Activated naive CD4-positive, alpha-beta T cell treated with anti-CD3 and anti-CD28 coated beads, Interleukin-2, amount 10 ng/mL, durations not matched to agents 7 days and 5 days (primary cell): ENCODE data around the gene ATP1B2.
A peak's percentile ranks its signal among the peaks of the same experiment; 100 is the strongest.
"Not testable (repeated sequence)": the region's sequence is repeated elsewhere in the genome, so short reads cannot be mapped to it uniquely, and the experiment has no call there.

Source experiments
- CTCF ChIA-PET: fragments of 350-600 bp; sonication (Branson Sonifier 250); formaldehyde crosslinking; loops from one replicate; lab custom pipeline; 2021; ENCODE audit warnings: antibody characterized with exemption; lab: Charles Lee
- DNase-seq: peaks from one replicate; pipeline ENCODE4 v3.0.0-alpha.2; 2020
- H3K27ac Mint-ChIP-seq: one replicate; pipeline ENCODE4 v1.8.0; 2021; ENCODE audit warnings: mild to moderate bottlenecking, moderate library complexity, mixed read lengths
- H3K27me3 Mint-ChIP-seq: one replicate; pipeline ENCODE4 v1.8.0; 2021; ENCODE audit warnings: mild to moderate bottlenecking, mixed read lengths
- H3K36me3 Mint-ChIP-seq: one replicate; pipeline ENCODE4 v1.8.0; 2021; ENCODE audit warnings: mixed read lengths
- H3K4me1 Mint-ChIP-seq: one replicate; pipeline ENCODE4 v1.8.0; 2021; ENCODE audit warnings: mixed read lengths
- H3K4me3 Mint-ChIP-seq: one replicate; pipeline ENCODE4 v1.8.0; 2021; ENCODE audit warnings: mild to moderate bottlenecking, moderate library complexity, mixed read lengths
- H3K9me3 Mint-ChIP-seq: one replicate; pipeline ENCODE4 v1.8.0; 2021; ENCODE audit warnings: mixed read lengths

ATP1B2 gene

GRCh38 chr17:7626956-7627249, 23.8 kb upstream of the ATP1B2 start:
- no peak for DNase-seq
- CTCF ChIA-PET, result interaction anchor here (1.7 to 2.3 kb wide), 2 partner anchors 11 to 61 kb away, joined by 8 to 19 read pairs; partner anchors contain the start of genes TP53 and WRAP53
- Mint-ChIP-seq H3K27ac (peak overlapping the region; percentile 52), H3K36me3 (peaks cover 4% of the 10 kb centered on the region), H3K9me3 (no peaks in the 10 kb centered on the region), H3K27me3 (peaks cover 11% of the 10 kb centered on the region), H3K4me1 (peaks cover 17% of the 10 kb centered on the region), H3K4me3 (peak overlapping the region; percentile 91)

DNA sequence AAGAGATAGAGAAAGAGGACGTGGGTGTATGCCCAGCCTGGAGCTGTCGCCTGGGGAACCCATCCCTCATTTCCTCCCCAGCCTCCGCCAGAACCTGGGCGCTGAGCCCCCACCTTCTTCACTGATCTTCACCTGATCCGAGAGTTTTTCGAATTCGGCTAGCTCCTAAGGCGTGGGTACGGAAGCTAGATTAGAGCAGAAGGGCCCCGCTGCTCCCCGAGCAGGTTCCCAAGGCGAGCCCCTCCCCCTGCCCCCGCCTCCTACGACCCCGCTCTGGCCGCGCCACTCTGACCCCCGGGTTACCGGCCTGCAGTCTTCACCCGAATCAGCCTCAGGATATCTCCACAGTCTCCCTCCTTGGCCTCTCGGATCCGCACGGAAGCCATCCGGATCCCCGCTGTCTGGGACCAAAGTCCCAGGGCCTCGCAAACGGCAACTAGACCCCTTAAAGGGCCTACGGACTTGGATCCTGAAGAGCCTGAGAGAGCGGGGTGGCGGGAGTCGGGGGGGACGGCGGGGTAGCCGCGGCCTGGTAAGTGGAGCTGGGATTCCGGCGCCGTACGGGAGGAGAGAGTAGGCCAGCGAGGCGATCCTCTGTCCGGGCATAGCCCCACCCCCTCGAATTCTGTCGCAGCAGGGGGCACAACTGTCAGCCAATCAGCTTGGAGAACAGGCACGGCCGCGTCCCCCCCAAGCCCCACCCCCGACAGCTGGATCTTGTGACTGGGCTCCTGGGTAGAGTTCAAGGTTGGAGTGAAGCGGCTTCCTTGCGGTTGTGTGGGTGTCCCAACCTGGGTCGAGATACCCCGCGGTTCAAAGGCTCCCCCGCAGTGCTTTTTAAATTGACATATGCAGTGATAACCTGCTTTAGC, 23.2 kb upstream of the ATP1B2 start, which contains the start of gene SAT2:
TSS of gene SAT2 (minus strand) at position 572 of the 872 bp plus-strand sequence. CDS start at position 386, 186 bp downstream.
- peaks cover 4% of the 10 kb centered on the region for H3K36me3 Mint-ChIP-seq
- H3K9me3 Mint-ChIP-seq, result no peaks in the 10 kb centered on the region
- H3K27ac Mint-ChIP-seq, result peak within 1 kb of the TSS; percentile 71
- H3K4me3 Mint-ChIP-seq, result peak within 1 kb of the TSS; percentile 91
- DNase-seq, result peak; percentile 93
- peaks cover 7% of the 10 kb centered on the region for H3K27me3 Mint-ChIP-seq
- CTCF ChIA-PET, result interaction anchor here (1.0 to 2.3 kb wide), 3 partner anchors 12 to 61 kb away, joined by 3 to 19 read pairs (median 8); partner anchors contain the start of genes TP53 and WRAP53
- H3K4me1 Mint-ChIP-seq, result peaks cover 20% of the 10 kb centered on the region

DNA sequence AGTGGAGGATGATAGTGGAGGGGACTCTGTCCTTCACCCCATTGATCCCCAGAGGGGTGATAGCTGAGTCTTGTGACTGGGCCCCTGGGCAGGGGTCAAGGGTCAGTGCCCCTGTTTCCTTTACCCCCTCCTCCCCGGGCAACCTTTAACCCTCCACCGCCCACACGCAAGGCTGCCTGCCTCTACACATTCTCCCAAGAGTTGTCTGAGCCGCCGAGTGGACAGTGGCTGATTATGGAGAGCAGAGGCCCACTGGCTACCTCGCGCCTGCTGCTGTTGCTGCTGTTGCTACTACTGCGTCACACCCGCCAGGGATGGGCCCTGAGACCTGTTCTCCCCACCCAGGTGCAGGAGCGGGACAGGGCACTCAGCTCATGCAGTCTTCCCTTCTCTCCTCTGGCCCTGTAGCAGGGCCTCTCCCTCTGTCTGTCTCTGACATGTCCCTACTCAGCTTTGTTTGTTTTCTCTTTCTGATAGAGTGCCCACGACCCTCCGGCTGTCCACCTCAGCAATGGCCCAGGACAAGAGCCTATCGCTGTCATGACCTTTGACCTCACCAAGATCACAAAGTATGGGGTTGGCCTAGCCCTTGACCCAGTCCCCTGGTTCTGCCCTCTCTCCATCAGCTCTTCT, 20.7 kb upstream of the ATP1B2 start, which contains the start of gene SHBG:
TSS of gene SHBG (plus strand) at position 197 of the 633 bp plus-strand sequence. CDS start at position 235, 38 bp downstream.
- no peak for DNase-seq
- peaks cover 13% of the 10 kb centered on the region for H3K27me3 Mint-ChIP-seq
- no peak within 1 kb of the TSS for H3K4me3 Mint-ChIP-seq
- no peaks in the 10 kb centered on the region for H3K9me3 Mint-ChIP-seq
- peaks cover 4% of the 10 kb centered on the region for H3K36me3 Mint-ChIP-seq
- H3K4me1 Mint-ChIP-seq, result peaks cover 20% of the 10 kb centered on the region
- H3K27ac Mint-ChIP-seq, result no peak within 1 kb of the TSS
- CTCF ChIA-PET, result interaction anchor here (0.7 to 4.5 kb wide), 4 partner anchors 12 to 332 kb away, joined by 3 to 21 read pairs (median 13); partner anchors contain the start of genes FXR2, TP53 and WRAP53

GRCh38 chr17:7631398-7632380, 19.0 kb upstream of the ATP1B2 start:
- Mint-ChIP-seq H3K9me3 (no peaks in the 10 kb centered on the region), H3K4me1 (peaks cover 14% of the 10 kb centered on the region), H3K36me3 (no peaks in the 10 kb centered on the region), H3K27me3 (peaks cover 24% of the 10 kb centered on the region), H3K4me3 (no peak overlapping the region), H3K27ac (peak overlapping the region; percentile 55)
- no peak for DNase-seq
- CTCF ChIA-PET, result interaction anchor here (0.6 to 4.5 kb wide), 12 partner anchors 10 to 195 kb away, joined by 3 to 60 read pairs (median 7); partner anchors contain the start of genes DNAH2, FXR2, TP53 and WRAP53

DNA sequence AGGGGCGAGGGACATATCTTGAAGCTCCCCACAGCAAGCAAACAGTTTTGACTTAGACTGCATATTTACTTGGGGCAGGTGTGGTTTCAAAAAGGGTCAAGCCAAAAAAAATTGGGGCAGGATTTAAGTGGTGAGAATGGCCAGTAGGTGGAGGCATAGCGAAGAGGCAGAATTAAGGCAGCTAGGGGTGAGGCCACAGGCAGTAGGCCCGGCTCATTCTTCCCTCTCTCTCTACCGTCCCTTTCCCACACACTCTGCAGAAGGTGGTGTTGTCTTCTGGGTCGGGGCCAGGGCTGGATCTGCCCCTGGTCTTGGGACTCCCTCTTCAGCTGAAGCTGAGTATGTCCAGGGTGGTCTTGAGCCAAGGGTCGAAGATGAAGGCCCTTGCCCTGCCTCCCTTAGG, 18.2 kb upstream of the ATP1B2 start:
- DNase-seq, result peak; percentile 58

DNA sequence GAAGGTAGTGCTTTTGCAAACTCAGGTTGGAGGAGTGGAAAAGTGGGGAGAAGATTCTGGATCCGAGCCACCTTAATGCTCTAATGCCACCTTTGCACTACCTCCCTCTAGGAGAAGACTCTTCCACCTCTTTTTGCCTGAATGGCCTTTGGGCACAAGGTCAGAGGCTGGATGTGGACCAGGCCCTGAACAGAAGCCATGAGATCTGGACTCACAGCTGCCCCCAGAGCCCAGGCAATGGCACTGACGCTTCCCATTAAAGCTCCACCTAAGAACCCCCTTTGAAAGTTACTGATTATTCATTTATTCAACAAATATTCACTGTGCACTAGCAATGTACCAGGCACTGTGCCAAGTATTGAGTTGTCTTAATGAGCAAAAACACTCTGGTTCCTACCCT, 17.6 kb upstream of the ATP1B2 start:
- Mint-ChIP-seq H3K4me1 (peaks cover 6% of the 10 kb centered on the region), H3K27ac (no peak overlapping the region), H3K9me3 (no peaks in the 10 kb centered on the region), H3K36me3 (no peaks in the 10 kb centered on the region), H3K4me3 (no peak overlapping the region), H3K27me3 (peaks cover 25% of the 10 kb centered on the region)
- no peak for DNase-seq
- CTCF ChIA-PET, result interaction anchor here (0.5 to 4.5 kb wide), 11 partner anchors 9 to 299 kb away, joined by 3 to 60 read pairs (median 3); partner anchors contain the start of genes DNAH2, TP53 and WRAP53

More for the DNA sequence above, 18.2 kb upstream of the ATP1B2 start:
- no peaks in the 10 kb centered on the region for H3K36me3 Mint-ChIP-seq
- CTCF ChIA-PET, result interaction anchor here (0.5 to 4.5 kb wide), 13 partner anchors 9 to 196 kb away, joined by 3 to 60 read pairs (median 4); partner anchors contain the start of genes DNAH2, FXR2, TP53 and WRAP53
- H3K27ac Mint-ChIP-seq, result peak overlapping the region; percentile 17
- peaks cover 9% of the 10 kb centered on the region for H3K4me1 Mint-ChIP-seq
- H3K27me3 Mint-ChIP-seq, result peaks cover 24% of the 10 kb centered on the region
- no peaks in the 10 kb centered on the region for H3K9me3 Mint-ChIP-seq
- H3K4me3 Mint-ChIP-seq, result no peak overlapping the region

DNA sequence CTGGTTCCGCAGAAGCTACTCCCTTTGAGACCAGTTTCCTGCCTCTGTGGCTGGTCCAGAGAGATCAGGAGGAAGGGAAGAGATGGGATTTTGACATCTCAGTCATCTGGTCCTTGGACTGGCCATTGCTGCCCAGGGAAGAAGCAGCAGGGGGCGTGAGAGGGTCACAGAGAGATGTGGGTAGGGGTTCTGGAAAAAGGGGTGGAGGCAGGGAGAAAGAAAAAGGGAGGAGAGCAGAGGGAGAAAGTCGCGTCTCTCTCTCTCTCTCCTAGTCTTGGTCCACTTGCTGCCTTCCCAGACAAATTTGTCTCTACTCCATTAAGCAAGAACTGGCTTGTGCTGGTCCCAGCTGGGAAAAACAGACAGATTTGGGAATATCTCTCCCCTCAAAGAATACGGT, 16.3 kb upstream of the ATP1B2 start:
- Mint-ChIP-seq H3K36me3 (no peaks in the 10 kb centered on the region), H3K9me3 (no peaks in the 10 kb centered on the region), H3K27ac (no peak overlapping the region), H3K27me3 (peaks cover 35% of the 10 kb centered on the region), H3K4me1 (peaks cover 3% of the 10 kb centered on the region), H3K4me3 (no peak overlapping the region)
- peak; percentile 49 for DNase-seq
- CTCF ChIA-PET, result interaction anchor here (0.8 to 4.5 kb wide), 5 partner anchors 8 to 53 kb away, joined by 3 to 60 read pairs (median 6); partner anchors contain the start of genes TP53 and WRAP53

- Mint-ChIP-seq H3K27ac (no peak overlapping the region), H3K4me3 (no peak overlapping the region), H3K27me3 (peaks cover 43% of the 10 kb centered on the region), H3K9me3 (no peaks in the 10 kb centered on the region), H3K36me3 (no peaks in the 10 kb centered on the region), H3K4me1 (peaks cover 3% of the 10 kb centered on the region)
- CTCF ChIA-PET, result interaction anchor here (1.1 to 4.5 kb wide), 2 partner anchors 51 to 76 kb away, joined by 4 to 60 read pairs; partner anchors contain the start of genes TP53 and WRAP53
- no peak for DNase-seq
These were observed 14.6 kb upstream of the ATP1B2 start for GRCh38 chr17:7636163-7636562.

- CTCF ChIA-PET, result interaction anchor here (3.3 kb wide), 1 partner anchor 8 kb away, joined by 19 read pairs; no protein-coding TSS in a partner anchor
- H3K4me3 Mint-ChIP-seq, result no peak overlapping the region
- peaks cover 23% of the 10 kb centered on the region for H3K4me1 Mint-ChIP-seq
- H3K9me3 Mint-ChIP-seq, result peaks cover 5% of the 10 kb centered on the region
- H3K27ac Mint-ChIP-seq, result no peak overlapping the region
- no peak for DNase-seq
- no peaks in the 10 kb centered on the region for H3K36me3 Mint-ChIP-seq
- peaks cover 42% of the 10 kb centered on the region for H3K27me3 Mint-ChIP-seq
These were observed 9.9 kb upstream of the ATP1B2 start for GRCh38 chr17:7640783-7641182.

- peaks cover 38% of the 10 kb centered on the region for H3K27me3 Mint-ChIP-seq
- peaks cover 23% of the 10 kb centered on the region for H3K4me1 Mint-ChIP-seq
- peak; percentile 57 for DNase-seq
- CTCF ChIA-PET, result interaction anchor here (3.3 kb wide), 1 partner anchor 9 kb away, joined by 19 read pairs; no protein-coding TSS in a partner anchor
- H3K9me3 Mint-ChIP-seq, H3K36me3 Mint-ChIP-seq: not testable (repeated sequence)
- H3K4me3 Mint-ChIP-seq, result peak overlapping the region; percentile 64
- peak overlapping the region; percentile 55 for H3K27ac Mint-ChIP-seq
These were observed 9.1 kb upstream of the ATP1B2 start for GRCh38 chr17:7641635-7642034.

GRCh38 chr17:7644775-7645174, 6.0 kb upstream of the ATP1B2 start:
- DNase-seq, result no peak
- Mint-ChIP-seq H3K27ac (peak overlapping the region; percentile 71), H3K4me3 (no peak overlapping the region)

DNA sequence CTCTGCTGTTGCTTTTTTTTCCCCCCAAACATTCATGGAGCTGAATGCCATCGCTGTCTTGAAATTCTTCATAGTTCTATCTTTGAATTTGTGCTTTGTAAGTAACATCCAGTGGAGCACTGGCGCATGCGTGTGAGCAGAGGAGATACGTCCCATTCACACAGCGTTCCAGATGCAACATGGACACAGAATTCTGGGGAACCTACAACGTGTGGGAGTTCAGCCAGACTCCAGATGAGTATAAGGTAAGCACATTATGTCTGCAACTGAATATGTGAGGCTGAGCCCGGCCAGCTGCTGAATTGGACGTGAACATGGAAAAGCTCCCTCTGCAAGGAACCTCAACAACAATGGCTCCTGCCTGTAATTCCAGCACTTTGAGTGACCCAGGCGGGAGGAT, 4.3 kb upstream of the ATP1B2 start:
- H3K27ac Mint-ChIP-seq, result no peak overlapping the region
- CTCF ChIA-PET, result no interaction called here
- peaks cover 36% of the 10 kb centered on the region for H3K4me1 Mint-ChIP-seq
- no peaks in the 10 kb centered on the region for H3K36me3 Mint-ChIP-seq
- DNase-seq, result no peak
- no peak overlapping the region for H3K4me3 Mint-ChIP-seq
- H3K27me3 Mint-ChIP-seq, result peaks cover 60% of the 10 kb centered on the region
- peaks cover 4% of the 10 kb centered on the region for H3K9me3 Mint-ChIP-seq

More at GRCh38 chr17:7644775-7645174, 6.0 kb upstream of the ATP1B2 start:
- CTCF ChIA-PET, result no interaction called here
- Mint-ChIP-seq H3K36me3 (no peaks in the 10 kb centered on the region), H3K4me1 (peaks cover 24% of the 10 kb centered on the region), H3K27me3 (peaks cover 50% of the 10 kb centered on the region), H3K9me3 (peaks cover 5% of the 10 kb centered on the region)

- no peak overlapping the region for H3K27ac Mint-ChIP-seq
- no peak overlapping the region for H3K4me3 Mint-ChIP-seq
These were observed 3.7 kb upstream of the ATP1B2 start for GRCh38 chr17:7647018-7647417.

More at GRCh38 chr17:7647018-7647417, 3.7 kb upstream of the ATP1B2 start:
- CTCF ChIA-PET, result no interaction called here
- Mint-ChIP-seq H3K9me3 (no peaks in the 10 kb centered on the region), H3K4me1 (peaks cover 31% of the 10 kb centered on the region), H3K27me3 (peaks cover 60% of the 10 kb centered on the region), H3K36me3 (no peaks in the 10 kb centered on the region)
- no peak for DNase-seq
